Limb (tissue), 2 donors: Measurements from ENCODE around the gene ACOT7.

ENCODE experiments used
- DNase-seq, 2 donors: peaks; one replicate each; pipeline ENCODE4 v3.0.0-alpha.2; 2016; ENCODE audit errors: extremely low spot score in 2 of 2

Gene ACOT7

DNA sequence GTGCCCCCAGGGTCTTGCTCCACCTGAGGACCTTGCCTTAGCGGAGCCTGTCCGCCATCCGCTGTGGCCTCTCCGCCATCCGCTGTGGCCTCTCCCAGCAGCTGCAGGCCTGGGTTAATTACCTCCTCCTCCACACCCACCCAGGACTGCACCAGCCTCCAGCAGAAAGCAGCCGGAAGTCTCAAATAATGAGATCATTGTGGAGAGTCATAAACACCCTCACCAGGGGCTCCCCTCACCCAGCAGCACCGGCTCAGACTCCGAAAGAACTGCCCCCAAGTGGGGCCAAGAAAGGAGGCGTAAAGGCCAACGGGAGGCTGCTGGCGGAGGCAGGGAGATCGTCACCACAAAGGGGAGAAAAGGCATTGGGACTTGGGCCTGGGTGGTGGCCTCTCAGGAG is 122.0 kb downstream of the ACOT7 start:
- DNase-seq, result no peak

DNA sequence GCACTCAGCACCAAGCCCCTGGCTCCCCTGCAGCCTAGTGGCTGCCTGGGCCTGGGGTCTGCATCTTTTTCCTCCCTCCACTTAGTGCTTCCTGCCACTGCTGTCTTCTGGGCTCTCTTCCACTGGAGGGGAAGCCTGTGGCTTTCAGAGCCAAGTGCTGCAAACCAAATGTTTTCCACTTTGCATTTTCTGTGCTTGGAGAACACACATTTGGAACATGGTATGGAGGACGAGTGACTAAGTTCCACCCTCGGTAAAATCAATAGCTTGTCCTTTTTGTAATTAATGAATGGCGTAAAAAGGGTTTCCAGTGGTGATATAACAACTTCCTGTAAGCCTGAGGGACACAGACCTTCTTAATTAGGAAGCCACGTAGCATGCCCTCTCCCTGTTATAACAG is 122.6 kb downstream of the ACOT7 start:
- peak in 1 of 2 donors; percentile 61 for DNase-seq

DNA sequence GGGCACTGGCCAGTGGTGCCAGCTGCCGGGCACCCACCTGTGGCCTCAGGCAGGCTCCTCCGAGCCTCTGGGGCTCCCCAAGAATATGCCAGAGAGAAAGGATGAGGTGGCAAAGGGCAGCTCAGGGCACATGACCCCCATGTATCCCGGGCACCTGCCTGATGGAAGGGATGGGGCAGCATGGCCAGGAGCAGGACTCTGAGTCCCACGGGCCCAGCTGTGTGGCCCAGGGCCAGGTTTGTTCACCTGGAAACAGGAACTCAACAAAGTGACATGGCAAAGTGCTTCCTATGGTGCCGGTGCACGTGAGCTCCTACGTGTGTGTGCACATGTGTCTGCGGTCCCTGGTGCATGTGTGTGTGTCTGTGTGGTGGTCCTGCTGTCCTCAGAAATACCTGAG is 123.2 kb downstream of the ACOT7 start:
- DNase-seq, result no peak

DNA sequence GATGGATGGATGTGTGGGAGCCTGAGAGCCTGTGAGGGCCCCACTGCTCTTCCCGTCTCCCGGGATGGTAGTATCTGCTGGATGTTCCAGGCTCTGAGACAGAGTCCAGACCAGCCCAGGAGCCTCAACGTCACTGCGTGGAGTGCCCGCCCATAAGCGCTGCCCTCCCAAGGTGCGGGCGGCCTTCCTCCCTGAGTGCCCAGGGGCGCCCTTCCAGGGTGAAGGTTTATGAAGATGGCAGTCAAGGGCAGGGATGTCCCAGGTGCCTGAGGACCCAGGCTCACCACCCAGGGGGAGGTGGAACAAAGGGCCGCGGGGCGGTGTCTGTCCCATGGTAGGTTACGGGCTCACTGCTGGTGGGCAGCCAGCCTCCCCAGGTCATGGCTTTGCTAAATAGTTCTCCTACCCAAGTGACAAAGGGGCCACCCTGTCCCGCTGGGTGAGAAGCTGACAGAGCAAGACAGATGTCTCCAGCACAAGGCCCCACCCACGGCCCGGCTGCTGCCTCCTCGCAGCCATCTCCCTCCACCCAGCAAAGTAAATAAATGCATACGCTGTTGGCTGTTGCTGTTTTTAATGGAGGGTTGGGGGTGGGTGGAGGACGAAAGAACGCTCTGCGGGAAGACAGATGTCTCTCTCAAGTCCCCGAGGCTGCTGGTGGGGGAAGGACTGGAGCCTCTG is 123.7 kb downstream of the ACOT7 start:
- peak in 1 of 2 donors; percentile 60 for DNase-seq

DNA sequence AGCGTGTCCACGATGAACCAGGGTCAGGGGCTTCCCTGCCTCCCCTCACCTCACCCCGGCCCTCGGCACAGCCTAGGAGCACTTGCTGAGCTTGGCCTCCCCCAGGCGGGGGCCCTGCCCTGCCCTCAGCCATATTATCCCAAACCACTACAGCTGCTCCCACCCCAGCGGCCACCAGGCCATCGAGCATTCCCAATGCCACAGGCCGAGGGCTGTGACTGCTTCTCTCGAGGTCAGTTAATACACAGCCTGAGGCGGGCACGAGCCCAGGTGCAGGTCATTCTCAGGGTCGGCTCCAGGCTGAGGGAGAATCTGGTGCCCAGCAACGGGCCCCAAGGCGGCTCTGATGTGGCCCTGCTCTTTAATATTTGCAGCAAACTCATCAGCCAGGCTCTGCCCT is 124.3 kb downstream of the ACOT7 start:
- no peak for DNase-seq

DNA sequence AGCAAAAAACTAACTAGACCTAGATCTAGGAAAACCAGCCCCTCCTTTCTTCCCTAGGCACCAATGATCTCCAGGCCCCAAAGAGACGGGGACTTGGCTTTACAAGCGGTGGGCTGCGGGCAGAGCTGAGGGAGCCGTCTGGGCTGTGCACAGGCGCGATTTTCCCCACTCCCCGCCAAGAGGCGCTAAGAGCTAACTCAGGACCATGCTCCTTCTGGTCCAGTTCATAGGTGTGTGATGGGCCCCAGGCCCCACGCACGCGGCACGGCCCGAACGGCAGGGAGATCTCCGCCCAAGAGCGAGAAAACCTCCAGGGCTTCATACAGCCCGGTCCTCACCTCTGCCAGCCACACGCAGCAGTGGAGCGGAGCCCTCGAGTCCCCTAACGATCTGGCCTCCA is 125.2 kb downstream of the ACOT7 start:
- DNase-seq, result no peak

DNA sequence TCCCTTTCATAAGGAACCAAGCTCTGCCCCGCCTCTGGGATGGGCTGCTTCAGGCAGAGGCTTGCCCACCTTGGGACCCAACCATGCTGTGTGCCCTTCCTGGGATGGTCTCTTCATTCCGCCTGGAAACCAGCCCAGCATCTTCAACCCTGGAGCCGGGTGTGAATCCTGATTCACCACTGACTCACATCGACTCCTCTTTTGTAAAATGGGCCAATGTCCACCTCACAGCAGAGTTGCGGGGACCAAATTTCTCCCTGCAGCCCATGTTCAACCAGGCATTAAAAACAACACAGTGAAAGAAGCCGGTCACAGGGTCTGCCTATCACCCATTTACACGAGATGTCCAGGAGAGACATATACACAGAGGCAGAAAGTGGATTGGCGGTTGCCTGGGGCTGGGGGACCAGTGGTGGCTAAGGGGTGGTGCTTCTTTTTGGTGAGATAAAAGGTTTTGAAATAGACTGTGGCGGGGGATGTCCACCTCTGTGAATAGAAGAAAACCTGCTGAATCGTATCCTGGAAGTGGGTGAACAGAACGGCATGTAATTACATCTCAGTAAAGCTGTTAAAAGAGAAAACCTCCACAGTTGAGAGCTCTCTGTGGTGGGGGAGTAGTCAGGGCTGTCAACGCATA is 125.8 kb downstream of the ACOT7 start:
- DNase-seq, result no peak

DNA sequence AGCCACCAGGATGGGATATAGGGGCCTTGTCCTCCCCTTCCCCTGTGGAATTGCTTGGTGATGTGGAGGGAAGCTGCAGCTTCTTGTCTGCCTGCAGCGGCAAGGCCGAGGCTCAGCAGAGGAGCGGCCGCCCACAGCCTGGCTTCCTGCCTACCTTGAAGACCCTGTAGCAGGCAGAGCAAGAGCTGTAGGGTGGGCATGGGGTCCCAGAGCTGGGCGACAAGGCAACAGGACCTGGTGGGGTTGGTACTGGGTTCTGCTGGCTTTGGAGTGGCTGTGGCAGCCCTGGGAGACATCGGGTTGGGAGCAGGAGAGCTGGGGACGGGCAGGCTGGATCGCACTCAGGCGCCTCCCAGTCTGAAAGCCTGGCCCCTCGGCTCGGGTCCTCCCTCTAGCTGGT is 126.9 kb downstream of the ACOT7 start:
- no peak for DNase-seq

DNA sequence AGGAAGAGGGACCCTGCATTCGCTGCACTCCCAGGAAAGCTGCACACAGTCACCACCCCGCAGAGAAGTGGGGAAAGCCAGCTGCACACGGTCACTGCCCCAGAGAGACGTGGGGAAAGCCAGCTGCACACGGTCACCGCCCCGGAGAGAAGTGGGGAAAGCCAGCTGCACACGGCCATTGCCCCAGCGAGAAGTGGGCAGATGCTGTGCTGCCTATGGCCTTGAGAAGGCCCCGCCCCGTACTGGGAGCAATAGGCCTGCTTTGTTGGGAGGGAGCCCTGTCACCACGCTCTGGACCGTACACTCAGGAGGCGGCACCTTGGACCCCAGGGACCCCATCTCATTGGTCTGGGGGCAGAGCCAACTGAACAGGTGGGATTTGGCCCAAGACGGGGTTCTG is 128.4 kb downstream of the ACOT7 start:
- no peak for DNase-seq

DNA sequence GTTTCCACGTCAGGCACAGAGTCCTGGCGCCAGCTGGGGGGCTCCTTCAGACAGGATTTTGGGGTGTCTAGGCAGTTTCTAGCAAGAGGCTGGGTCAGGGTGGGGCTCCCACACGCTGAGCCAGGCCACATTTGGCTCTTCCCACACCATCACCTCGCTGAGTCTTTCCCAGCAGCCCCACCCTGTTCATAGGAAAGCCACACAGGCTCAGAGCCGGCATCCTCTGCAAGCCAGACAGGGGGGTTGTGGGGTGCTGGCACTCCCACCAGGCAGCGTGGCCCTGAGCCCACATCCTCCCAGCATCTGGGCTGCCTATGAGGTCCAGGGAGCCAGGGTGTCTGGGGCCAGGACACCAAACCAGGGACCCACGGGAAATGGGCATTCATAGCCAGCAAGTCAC is 129.9 kb downstream of the ACOT7 start:
- no peak for DNase-seq

DNA sequence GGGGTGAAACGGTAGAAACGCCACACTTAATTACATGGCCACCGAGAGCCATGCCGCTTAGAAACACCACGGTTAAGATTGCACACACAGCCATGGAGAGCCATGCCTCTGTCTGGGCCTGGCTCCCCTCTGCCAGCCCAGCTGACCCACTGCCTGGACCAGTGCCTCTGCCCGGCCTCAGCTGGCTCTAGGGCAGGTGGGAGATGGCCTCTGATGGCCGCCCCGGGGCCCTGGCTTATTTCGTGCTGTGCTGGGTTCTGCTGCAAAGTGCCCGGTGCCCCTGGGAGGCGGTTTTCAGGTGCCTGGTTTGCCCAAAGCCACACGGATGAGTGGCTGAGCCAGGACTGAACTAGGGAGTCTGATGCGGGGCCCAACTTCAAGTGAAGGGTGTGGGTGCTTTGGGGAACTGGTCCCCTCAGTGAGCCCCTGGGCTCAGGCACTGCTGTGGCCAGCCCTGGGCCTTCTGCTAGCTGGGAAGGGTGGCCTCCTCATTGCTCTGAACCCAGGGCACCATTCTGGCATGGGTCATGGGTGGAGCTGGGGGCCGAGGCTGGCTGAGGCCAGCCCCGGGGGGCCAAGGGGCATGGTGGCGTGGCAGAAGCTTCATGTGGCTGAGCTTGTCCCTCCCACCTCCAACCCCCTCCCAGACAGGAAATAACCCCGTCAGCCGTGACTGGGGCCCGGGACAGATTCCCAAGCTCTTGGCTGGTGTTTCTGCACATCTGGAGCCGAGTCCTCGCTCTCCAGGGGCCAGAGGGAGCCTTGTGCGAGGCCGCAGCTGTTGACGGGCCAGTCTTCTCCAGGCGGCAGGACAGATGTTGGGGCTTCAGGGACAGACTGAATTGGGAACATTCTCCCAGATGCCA is 130.8 kb downstream of the ACOT7 start:
- DNase-seq, result peak; percentile 79 to 80

DNA sequence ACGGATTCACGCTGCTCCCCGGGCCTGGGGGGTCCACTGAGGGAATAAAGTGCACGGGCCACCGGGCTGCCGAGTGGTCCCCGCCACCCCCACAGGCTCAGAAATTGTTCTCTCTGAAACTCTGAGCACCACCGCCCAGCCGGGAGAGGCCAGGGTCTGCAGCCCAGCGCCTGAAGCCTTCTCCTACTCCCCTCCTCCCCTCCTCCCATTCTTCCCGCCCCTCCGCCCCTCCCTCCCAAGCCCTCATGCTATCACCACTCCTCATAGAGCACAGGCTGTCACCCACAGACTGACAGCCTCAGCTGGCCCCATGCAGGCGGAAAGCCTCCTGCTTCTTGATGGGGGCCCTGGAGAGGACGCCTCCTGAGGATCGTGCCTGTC is 132.0 kb downstream of the ACOT7 start:
- peak; percentile 52 to 71 for DNase-seq

DNA sequence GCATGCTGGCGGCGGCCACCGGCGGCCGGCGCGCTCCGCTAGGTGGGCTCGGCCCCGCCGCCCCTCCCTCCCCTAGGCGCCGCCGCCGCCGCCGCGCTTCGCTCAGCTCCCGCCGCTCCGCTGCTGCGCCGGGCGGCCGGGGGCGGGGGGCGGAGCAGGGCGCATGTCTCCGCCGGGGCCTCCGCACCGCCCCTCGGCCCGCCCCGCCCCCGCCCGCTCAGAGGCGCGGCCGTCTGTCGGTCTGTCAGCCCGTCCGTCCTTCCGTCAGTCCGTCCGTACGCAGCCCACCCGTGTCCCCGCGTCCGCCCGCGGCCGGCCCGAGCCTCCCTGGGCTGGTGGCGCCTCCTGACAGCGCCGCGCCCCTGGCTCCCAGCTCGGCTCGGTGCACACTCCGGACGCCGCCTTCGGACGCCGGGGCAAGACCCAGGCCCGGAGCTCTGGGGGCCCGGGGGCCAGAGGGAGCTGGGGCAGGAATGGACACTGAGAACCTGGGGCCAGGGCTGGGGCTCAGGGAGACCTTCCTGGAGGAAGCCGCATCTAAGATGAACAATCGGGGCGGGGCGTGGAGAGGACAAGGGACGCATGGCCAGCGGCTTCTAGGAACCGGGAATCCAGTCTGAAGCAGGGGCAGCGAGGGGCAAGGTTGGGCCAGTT is 132.5 kb downstream of the ACOT7 start, which contains the start of gene GPR153:
Gene GPR153, minus strand, starts transcription at position 138 of the 654 bp plus-strand sequence. CDS start 6,193 bp downstream, outside the sequence.
- DNase-seq, result peak in 1 of 2 donors; percentile 69

DNA sequence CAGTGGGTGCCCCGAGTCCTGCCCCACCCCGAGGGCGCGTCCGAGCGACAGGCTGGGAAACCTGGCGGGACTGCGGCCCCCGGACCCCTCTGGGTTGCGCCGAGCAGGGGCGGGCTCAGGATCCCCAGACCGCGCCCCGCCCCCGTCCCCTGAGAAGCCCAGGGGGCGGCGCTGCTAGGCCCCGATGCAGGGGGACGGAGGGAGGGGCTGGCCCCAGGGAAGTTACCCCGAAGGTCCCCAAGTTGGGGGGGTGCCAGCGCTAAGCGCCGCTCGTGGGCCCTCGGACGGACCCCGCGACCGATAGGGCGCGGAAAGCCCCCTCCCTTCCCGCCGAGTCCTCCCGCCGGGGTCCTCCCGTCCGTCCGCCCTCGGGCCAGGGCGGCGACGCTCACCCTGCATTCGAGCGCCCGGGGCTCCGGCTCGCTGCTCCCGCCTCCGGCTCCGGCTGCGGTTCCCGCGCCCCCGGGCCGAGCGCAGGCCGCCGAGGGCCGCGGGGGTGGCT is 133.1 kb downstream of the ACOT7 start:
- DNase-seq, result no peak

DNA sequence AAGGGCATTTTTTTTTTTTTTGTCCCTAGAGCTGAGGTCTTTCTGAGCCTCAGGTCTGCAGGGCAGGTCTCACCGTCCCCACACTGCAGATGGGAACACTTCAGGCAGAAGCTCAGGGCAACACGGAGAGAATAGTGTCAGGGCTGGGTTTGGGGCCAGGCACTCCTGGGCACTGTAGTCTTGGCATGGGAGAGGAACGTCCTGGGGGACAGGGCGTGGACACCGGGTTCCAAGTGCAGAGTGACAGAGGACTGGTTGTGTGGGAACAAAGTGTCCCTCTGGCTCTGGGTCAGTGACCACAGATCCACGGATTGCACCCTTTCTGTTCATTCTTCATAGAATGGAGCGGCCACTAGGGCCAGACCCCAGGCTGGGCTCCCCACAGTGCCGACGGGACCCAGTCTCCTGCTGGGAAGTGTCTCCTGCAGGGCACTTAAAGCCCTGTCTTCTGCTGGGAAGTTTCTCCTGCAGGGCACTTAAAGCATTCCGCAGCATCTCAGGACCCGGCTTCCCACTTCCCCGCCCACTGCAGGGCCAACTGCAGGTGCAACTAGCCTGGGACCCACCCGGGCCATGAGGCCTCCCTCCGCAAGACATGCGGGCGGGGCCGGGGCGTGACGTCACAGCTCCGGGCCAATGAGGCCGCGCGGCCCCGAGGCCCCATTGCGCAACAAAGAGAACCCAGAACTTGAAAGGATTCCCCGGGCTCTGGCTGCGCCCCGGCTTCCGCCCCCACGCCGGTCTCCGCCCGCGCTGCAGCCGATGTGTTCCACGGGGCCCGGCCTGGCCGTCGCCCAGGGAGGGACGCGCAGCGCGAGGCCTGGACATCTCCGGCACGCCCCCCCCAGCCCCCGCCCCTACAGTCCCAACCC is 133.8 kb downstream of the ACOT7 start:
- DNase-seq, result peak; percentile 66 to 84

DNA sequence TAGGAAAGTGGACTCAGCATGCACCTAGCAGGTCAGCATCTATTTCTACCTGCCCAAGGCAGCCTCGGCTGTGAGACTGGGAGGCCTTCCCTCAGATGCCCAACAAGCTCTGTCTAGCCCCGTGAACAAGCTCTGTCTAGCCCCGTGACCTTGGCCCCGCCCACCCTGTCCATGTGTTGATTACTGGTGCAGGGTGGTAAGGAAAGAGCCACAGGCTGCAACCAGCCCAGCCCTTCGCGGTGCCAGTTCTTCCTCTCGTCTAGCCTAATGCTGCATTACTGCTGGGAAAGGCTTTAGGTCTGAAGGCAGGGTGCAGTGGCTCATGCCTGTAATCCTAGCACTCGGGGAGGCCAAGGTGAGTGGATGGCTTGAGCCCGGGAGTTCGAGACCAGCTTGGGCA is 134.9 kb downstream of the ACOT7 start:
- DNase-seq, result no peak

DNA sequence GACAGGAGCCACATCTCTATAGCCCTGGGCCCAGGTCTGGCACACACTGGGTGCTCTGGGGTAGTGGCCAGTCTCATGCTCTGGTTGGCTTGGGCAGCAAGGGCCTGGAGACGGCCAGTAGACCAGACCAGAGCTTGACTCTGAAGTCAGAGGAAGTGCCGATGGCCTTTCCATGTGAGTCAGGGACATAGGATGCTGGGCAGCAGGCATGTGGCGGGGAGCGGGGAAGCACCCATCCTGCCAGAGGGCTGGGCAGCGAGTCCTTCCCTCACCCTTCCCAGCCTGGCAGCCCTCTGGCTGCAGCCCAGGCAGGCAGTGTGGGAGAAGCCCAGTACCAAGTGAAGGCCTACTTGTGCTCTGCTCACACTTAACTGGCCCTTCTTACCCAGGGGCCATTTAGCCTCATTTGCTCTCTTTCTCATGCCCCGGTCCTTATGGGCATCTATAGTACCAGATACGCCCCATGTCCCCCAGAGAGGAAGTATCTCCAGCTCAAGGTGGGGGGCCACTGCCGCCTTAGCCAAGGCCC is 136.0 kb downstream of the ACOT7 start:
- no peak for DNase-seq

DNA sequence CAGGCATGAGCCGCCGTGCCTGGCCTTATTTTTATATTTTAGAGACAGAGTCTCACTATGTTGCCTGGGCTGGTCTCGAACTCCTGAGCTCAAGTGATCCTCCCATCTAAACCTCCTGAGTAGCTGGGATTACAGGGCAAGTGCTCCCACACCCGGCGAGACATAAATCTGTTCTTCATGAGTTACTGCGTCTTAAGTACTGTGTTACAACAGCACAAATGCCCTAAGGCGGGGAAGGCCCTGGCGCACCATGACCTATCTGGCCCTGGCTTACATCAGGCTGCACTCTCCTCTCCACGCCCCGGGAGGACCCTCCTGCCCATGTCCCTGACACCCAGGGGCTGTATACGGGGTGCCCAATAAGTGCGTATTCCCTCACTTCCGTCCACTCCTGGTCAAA is 136.9 kb downstream of the ACOT7 start:
- no peak for DNase-seq

DNA sequence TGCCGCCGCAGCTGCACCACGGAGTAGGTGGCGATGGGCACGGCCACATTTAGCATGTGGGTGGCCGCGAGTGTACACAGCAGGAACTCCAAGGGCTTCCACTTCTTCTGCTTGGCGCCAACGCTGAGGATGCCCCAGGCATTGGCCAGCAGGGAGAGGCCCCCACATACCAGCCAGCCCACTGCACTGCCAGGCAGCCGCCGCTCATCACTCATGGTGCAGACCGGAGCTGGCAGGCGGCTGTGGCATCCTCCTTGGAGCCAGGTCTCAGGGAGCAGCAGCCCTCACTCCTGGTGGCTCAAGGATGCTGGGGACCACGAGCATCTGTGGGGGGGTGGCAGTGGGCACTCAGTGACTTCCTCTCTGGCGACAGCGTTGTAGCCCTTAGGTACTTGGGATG is 138.9 kb downstream of the ACOT7 start:
- no peak for DNase-seq

DNA sequence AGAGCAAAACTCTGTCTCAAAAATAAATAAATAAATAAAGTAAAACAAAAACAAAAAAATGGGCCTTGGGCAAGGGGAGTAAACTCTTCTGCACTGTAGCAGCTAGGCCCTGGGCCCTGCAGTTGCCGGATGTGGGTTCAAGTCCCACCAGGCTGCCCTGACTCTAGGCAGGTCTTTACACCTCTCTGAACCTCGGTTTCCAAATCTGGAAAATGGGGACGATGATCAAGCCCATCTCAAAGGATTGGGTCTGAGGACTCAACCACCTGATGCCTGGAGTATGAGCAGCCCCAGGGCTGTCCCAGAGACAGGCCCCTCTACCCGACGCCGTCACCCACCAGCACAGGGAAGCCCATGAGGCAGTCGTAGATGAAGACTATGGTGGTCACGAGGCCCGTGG is 140.2 kb downstream of the ACOT7 start:
- no peak for DNase-seq

DNA sequence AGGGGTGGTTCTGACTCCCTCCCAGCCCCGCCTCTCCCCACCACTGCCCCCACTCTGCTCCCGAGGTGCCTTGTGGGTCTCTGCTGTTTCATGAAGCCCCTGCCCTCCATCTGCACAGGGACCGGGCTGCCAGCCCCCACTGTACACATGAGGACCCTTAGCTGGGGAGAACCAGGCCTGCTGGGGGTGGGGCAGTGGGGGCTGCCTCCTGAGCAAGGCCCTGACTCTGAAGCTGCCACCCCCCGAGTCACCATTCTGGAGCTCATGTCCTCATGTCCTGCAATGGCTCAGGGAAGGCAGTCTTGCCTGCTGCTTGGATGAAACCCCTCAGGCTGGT is 141.2 kb downstream of the ACOT7 start:
- no peak for DNase-seq
